Heart left ventricle (tissue), 13 donors: Measurements from ENCODE around the gene NEDD4L.

Source experiments
- CTCF ChIP-seq, 12 donors: fragments of 200-600 bp; sonication (generic) in 4 of 12; IDR thresholded peaks; one replicate each; pipeline versions ENCODE4 v1.5.0 to v1.8.0; 2018 to 2022; ENCODE audit warnings: antibody characterized with exemption in 12 of 12, mild to moderate bottlenecking in 5 of 12
- POLR2A ChIP-seq, 2 donors: fragments of 450-650 bp; IDR thresholded peaks; one replicate each; pipeline ENCODE4 v1.6.1; 2017; ENCODE audit warnings: antibody characterized with exemption in 2 of 2, mild to moderate bottlenecking in 2 of 2, moderate library complexity in 2 of 2
- donor health status: ischemic (EF 13 %, LVEDD 7.1; RV severe dilation, severe dysfunction).
- donor health status: DM: no; HTN: yes; CAD: no.
- donor health status: DM: no; HTN: no; CAD: no.
- donor health status: ischemic (EF 25% LVEDD 6.9; RV normal size, moderate dysfunction).
- donor health status: ischemic (EF 25% LVEDD 5.7; RV mildly dilated, moderate dysfunction).
- donor health status: ischemic (EF 35%, LVEDD 5.7; RV mildly dilated, moderate dysfunction).
- donor health status: nonischemic (EF 11% LVEDD 7.7; RV severe dilation, severe dysfunction).
- donor health status: DM: yes; HTN: yes; CAD: no.
- donor health status: PGD.
- donor health status: ischemic (EF 29% LVEDD 5.4; RV normal size, mild dysfunction).
- donor health status: nonischemic (EF 23%, LVEDD 6.1; RV moderate dilation, normal function).

DNA sequence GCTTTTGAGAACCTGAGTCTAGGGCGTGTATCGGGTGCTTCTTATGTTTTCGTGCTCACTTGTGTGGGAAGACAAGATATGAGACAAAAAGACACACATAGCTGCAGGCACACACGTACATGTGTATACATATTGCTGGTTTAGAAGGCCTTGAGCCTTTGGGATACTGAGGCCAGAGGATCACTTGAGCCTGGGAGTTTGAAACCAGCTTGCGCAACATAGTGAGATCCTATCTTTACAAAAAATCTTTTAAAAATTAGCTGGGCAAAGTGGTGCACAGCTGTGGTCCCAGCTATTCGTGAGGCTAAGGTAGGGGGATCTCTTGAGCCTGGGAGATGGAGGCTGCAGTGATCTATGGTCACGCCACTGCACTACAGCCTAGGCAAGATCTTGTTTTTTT, 18.8 kb upstream of the NEDD4L start:
- TF ChIP-seq POLR2A (IDR thresholded peaks at IDR 0.05) = no peak
- no peak for TF ChIP-seq CTCF (IDR thresholded peaks at IDR 0.05)
